Fibroblast of skin of left biceps (primary cell): ENCODE data around the gene PLVAP.
"Not testable (repeated sequence)": the region's sequence is repeated elsewhere in the genome, so short reads cannot be mapped to it uniquely, and the experiment has no call there.

Source experiments
- DNase-seq, 2 experiments: peaks; one replicate each; pipeline ENCODE4 v3.0.0-alpha.2; 2013; ENCODE audit warnings: low read depth in 2 of 2

PLVAP gene

DNA sequence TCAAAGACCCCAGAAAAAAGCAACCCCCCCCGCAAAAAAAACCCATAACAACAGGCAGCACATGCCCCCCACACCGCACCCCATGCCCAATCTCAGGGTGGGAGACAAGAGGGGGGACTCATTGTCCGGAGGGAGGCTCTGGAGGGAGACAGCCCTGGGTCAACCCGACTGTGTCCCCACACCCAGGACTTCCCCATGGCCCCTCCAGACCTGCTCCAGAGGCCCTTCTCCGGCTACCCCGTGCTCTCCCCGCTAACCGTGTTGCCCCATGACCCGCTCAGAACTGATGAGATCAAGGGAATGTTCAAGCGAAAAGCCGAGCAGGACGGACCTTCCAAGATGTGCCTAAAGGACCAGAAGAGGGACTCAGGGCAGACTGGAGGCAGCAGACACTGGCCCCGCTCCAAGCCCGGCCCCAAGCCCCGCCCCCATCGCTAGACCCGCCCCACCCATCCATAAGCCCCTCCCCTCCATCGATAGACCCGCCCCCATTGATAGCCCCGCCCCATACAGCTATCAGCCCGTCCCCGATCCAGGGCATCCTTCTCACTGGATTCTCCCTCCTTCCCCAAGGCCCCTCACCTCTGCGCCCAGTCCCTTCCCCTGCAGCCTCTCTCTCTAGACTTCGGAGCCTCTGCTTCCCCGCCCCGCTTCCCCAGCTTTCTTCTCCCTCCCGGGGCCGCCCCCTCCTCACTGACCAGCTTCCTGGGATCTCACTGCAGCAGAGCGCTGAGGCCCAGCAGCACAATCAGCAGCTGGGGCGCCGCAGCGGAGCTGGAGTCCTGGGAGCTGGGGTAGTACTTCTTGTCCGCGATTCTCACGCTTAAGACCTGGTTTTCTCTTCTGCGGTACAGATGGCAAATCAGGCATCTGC is 26.1 kb upstream of the PLVAP start:
- no peak for DNase-seq

DNA sequence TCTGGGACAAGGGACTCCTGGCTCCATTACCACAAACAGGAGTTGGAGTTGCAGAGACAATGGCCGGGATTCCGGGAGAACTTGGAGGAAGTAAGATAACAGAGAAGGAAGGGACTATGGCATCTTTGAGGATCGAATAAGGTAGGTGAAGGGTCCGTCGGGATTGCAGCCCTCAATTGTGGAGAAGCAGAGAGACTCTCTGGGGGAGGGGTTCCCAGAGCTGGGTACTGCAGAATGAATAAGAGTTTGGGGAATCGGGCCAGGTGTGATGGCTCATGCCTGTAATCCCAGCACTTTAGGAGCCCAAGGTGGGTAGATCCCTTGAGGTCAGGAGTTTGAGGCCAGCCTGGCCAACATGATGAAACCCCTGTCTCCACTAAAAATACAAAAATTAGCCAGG is 24.5 kb upstream of the PLVAP start:
- DNase-seq = no peak

DNA sequence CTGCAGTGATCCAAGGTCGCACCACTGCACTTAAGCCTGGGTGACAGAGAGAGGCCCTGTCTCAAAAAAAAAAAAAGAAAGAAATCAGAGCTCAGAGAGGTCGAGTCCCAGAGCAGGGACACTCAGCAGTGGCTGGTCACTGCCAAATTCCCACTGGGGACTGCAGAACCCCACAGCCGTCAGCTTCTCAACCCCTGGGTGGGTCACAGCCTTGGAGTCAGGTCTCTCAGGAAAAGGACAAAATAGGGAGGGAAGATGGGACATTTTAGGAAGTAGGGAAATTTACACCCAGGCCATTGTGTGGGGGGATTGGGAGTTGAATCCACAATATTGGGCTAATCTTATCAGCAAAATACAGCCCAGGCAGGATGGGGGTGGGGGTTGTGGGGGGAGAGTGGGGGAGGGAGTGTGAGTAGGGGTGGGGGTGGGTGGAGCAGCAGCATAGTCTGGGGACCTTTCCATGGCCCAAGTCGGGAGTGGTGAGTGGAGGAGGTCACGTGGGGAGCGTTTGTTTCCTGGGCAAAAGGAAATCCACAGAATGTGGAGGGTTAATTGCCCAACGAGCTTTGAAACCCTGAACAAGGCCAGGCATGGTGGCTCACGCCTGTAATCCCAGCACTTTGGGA is 21.9 kb upstream of the PLVAP start:
- DNase-seq = no peak

DNA sequence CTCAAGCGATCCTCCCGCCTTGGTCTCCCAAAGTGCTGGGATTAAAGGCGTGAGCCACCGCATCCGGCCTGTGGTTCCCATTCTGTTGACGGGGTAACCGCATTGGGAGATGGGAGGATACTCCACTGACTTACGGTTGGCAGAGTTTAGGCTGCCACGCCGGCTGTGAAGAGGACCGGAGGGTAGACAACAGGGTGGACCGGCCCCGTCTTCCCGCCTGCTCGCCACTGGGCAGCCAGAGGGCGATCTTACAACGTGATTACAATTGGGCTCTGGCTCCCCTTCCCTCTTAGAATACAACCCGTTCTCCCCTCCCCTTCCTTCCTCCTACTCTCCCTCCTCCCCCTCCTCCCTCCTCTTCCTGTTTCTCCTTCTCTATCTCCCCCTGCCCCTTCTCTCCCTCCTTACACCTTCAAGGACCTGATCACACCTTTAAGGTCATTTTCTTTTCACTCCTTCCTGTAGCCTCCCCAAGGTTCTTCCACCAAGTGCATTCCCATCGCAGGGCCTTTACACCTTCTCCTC is 17.8 kb upstream of the PLVAP start:
- DNase-seq = no peak

DNA sequence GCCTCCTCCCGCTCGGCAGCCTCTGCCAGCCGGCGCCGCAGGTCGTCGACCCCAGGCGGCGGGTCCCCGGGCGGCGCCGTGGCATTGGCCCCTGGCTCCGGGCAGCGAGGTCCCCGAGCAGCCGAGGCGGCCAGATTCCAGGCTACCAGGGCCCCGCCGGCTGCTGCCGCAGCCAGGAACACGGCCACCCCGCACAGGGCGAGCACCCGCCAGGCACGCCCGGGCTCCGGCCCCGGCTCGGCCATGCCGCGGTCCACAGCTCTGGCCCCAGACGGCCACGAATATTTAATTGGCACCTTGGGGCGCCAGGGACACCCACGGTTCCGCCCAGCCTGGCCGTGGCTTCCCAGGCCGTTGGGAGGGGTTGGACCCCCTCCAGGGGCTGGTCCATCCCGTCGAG is 16.8 kb upstream of the PLVAP start, which contains the start of gene CCDC194:
Gene CCDC194 (minus strand): TSS at position 283 of the 400 bp plus-strand sequence. CDS start 38 bp downstream, at position 245.
- DNase-seq = no peak

DNA sequence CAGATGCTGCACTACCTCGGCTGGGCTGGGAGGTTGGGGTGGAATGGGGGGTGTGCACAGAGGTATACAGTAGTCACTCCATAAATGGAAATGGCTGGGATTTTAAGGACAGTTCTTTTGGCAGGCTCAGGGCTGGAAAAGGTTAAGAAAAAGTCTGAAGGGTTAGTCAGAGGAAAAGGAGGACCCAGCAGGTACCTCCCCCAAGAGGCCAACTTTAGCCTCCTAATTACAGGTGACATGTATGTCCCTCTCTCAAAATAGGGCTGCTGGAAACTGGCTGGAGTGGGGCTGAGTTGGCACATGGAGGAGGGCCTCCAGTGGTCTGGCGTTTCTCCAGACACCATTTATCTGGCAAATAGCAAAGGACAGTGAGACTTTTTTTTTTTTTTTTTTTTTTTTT is 15.9 kb upstream of the PLVAP start:
- DNase-seq = no peak

DNA sequence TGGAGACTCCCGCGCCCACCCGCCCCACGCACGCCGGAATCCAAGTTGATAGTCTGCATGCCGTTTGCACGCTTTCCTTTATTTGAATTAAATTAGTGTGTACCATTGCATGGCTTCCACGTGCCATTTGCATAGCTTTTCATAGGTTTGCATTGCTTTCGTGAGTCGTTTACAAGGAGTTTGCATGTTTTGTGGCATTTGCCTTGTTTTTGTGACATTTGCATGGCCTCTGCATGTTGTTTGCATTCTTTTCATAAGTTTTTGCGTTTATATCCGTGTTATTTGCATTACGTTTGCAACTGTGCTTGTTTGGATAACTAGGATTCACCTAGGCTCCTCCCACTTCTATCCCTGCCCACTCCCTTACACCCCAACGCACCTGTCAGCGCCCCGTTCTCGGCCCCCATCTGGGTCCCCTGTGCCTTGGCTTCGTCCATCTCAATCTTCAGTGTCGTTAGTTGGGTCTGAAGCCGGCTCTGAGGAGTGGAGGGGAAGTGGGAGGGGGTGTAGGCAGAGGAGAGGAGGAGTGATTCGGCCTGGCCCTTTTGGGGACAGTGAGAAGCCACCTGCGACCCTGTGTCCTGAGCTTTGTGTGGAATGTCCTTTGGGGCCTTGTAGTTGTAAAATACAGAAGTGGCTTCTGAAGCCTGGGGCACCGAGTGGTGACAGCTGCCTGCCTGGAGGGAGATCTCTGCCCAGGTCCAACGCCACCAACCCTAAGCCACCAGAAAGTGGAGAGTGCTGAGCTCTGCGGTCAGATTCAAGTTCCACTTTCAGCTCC is 14.4 kb upstream of the PLVAP start:
- DNase-seq = no peak

DNA sequence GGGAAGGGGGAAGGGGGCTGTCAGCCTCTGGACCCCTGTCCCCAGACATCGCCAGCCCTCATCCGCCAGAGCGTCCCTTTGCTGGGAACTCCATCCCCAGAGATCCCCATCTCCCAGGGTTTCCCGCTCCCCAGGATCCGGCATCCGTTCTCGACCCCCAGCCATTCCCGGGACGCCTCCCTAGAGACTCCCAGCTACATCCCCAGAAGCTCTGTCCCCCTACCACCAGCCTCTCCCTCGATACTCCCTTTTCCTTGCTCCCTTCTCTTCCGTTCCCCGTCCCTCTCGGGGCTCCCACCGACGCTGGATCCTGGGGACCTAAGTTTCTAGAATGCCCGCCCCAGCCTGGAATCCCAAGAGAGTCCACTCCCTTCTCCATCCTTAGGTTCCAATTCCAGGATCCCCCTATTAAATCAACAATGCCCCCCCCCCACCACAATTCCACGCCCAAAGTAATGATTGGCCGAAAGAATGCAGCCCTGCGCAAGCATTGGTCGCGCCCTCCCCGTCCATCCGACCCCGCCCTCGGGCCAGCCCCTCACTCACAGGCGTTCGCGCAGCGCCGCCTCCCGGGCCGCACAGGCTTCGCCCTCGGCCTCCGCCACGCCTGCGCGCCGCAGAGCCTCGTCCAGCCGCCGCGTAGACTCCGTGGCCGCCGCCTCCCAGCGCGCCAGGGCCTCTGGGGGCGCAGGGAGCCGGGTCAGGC is 13.7 kb upstream of the PLVAP start:
- DNase-seq = peak; percentile 64 to 67

DNA sequence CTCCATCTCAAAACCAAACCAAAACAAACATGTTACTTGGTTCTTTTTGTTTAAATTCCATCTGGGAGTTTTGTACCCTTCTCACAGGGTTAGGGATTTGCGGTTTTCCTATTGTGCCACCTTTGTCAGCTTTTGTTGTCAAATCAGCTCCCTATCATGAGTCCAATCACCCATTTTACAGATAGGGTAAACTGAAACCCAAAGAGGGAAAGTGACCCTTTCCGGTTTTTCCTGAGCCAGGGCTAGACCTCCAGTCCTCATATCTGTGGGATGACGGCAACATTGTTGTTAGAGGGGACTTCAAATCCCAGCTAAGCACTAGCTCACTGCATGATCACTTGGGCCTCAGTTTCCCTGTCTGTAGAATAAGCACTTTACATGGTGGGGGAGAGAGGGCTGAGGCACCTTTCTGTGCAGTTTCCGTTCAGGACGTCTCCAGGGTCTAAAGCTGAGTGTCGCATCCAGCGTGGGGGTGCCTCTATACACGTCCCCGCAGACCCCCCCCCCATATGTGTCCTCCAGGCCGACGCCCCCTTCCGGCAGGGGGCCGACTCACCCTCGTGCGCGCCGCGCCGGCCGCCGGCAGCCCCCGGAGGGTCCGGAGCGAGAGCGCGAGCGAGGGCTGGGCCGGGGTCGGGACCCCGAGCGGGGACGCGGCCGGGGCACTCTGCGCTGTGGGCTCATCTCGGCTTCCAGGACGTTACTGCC is 13.0 kb upstream of the PLVAP start:
- no peak for DNase-seq

DNA sequence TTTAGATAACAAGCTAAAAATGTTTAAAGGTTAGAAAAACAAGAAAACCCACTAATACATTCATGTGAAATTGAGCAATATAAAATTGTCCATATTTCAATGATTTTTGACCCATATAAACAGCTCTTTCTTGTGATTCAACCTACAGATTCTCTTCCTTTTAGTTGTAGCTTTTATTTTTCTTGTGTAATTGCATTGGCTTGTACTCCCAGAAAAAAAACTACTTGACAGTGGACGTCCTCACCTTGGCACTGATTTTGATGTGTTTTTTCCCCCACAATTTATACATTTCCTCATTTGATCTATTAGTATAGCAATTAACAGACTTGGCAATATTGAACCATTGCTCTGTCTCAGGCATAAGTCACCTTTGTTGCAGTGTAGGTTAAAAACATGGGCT is 12.1 kb upstream of the PLVAP start:
- no peak for DNase-seq

DNA sequence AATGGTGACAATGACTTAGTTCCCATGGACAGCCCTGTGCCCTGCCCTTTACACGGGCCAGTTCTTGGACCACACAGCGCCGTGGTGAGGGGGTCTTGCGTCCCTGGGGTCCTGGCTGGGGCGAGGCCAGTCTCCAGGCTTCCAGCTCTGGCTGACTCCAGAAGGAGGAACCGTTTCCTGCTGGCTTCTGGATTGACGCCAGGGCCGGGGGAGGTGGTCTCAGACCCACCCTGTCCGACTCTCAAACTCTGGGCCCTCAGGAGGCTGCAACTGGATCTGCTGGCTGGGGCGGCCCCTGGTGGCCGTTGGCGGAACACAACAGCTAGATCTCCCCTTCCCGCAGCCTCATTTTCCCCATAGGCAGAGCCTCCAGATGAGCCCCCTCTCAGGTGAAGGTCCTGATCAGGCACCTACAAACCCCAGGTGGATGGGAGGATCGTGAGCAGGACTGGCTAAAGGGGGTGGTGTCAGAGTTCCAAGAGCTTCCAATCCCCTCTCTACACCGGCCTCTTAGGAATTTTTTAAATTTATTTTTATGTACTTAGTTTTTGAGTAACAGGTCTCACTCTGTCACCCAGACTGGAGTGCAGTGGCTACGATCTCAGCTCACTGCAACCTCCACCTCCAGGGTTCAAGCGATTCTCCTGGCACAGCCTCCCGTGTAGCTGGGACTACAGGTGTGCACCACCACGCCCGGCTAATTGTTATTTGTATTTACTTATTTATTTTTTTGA is 8.9 kb upstream of the PLVAP start:
- DNase-seq = no peak

DNA sequence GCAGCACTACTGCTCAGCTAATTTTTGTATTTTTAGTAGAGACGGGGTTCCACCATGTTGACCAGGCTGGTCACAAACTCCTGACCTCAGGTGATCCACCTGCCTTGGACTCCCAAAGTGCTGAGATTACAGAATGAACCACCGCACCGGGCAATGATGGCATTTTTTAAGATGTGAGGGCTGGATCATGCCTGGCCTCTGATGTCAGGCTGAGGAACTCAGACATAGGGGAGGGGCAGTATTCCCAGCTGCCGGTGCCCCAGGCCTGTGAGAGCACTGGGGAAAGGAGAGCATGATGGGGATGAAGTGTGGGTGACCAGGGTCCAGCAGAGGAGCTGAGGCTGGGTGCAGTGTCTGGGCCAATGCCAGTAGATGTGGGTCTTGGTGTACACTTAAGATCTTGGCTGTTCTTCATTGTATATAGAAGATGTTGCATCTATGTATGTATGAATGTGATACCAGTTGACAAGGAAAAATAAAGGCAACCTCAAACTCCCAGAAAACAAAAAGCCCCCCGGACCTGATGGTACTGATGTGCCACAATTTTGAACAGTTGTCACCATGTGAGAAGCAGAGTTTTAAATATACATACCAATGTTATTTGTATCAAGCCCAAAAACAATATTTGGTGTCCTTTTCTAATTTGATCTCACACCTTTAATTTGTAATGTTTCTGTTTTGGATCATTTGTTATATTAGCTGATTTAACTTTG is 3.4 kb upstream of the PLVAP start:
- DNase-seq = no peak

DNA sequence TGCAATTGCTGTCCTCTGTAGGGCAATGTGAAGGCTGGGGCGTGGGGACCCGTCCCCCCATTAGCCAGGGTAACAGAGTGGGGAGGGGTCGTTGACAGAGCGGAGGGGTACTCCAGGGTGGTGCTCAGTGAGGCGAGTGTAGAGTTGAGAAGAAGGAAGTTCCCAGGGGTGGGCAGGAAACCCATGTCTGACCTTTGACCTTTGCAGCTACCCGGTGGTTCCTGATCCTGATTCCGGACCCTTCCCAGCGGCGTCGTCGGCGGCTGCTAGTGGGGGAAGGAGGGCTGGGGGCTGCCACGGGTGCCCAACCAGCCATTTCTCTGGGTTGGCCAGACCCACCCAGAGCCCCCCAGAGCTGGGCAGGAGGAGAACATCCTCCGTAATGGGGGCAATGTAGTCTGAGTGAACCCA is 2.1 kb upstream of the PLVAP start:
- no peak for DNase-seq

DNA sequence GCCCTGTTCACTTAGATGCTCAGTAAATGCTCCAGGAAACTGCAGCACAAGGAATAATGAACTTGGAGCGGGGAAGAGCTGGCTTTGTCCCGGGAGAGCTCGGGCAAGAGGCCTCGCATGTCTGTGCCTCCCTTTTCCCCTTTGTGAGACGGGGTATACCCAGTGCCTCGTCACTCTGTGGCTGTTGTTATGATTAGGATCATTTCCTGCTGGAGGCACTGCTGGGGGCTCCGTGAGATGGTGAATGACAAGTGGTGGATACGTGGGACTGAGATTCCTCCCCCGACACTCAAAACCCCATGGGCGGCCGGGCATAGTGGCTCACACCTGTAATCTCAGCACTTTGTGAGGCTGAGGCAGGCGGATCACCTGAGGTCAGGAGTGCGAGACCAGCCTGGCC is 1.1 kb upstream of the PLVAP start:
- DNase-seq = no peak

DNA sequence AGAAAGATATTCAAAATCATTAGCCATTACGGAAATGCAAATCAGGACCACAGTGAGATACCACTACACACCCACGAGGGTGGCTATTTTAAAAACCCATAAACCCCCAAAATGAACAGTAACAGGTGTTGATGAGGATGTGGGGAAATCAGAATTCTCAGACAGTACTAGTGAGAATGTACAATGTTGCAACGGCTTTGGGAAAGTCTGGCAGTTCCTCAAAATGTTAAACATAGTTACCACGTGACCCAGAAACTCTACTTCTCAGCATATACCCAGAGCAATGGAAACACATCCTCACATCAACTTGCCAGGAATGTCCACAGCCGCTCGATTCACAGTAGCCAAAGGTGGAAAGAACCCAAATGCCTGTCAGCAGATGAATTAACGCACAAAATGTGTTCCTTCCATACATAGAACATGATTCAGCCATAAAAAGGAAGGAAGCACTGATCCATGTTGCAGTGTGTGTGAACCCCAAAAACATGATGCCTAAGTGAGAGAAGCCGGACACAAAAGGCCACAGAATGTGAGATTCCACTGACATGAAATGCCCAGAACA is 7.0 kb downstream of the PLVAP start:
- DNase-seq = peak; percentile 18 to 20

DNA sequence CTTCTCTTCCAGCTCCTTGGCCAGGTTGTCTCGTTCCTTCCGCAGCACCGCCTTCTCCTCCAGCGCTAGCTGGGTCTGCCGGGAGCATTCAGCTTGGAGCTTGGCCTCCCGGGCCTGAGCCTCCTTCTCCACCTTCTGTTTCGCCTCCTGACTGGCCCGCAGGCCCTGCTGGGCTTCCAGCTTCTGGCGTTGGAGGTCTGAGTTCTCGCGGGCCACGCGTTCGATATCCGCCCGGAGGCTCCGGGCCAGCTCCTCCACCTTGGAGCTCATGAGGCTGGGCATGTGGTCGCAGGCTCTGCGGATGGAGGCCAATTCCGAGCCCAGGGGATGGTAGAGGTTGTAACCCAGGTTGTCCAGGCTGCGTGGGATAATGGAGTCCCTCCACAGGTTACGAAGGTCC is 11.8 kb downstream of the PLVAP start:
- no peak for DNase-seq

DNA sequence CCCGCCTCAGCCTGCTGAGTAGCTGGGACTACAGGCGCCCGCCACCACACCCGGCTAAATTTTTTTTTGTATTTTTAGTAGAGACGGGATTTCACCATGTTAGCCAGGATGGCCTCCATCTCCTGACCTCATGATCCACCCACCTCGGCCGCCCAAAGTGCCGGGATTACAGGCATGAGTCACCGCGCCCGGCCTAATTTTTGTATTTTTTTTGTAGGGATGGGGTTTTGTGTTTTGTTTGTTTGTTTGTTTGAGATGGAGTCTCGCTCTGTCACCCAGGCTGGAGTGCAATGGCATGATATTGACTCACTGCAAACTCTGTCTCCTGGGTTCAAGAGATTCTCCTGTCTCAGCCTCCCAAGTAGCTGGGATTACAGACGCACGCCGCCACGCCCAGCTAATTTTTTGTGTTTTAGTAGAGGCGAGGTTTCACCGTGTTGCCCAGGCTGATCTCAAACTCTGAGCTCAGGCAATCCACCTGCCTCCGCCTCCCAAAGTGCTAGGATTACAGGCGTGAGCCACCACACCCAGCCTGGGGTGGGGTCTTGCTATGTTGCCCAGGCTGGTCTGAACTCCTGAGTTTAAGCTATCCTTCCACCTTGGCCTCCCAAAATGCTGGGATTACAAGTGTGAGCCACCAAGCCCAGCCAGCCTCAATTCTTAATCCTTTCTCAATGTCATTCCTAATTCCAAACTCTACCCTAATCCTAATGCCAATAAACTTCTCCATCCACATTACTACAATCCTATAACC is 13.1 kb downstream of the PLVAP start:
- not testable (repeated sequence) for DNase-seq
